DND-41 (cell line): ENCODE measurements around the gene RGL3.
"Not testable (repeated sequence)": the region's sequence is repeated elsewhere in the genome, so short reads cannot be mapped to it uniquely, and the experiment has no call there.

Experiments used
- EZH2 ChIP-seq: IDR thresholded peaks from 3 replicates; pipeline ENCODE4 v1.6.1; 2012; ENCODE audit warnings: borderline replicate concordance, low read depth, mild to moderate bottlenecking, moderate library complexity, low read length, inconsistent platforms; ENCODE audit not compliant: severe bottlenecking
- TF ChIP-seq, protein P1 (sequence below): IDR thresholded peaks from 2 replicates; pipeline ENCODE4 v1.5.1; 2012; ENCODE audit warnings: borderline replicate concordance, low read length, moderate library complexity, mild to moderate bottlenecking; ENCODE audit not compliant: poor library complexity, severe bottlenecking; ENCODE audit errors: extremely low read depth

DNA sequence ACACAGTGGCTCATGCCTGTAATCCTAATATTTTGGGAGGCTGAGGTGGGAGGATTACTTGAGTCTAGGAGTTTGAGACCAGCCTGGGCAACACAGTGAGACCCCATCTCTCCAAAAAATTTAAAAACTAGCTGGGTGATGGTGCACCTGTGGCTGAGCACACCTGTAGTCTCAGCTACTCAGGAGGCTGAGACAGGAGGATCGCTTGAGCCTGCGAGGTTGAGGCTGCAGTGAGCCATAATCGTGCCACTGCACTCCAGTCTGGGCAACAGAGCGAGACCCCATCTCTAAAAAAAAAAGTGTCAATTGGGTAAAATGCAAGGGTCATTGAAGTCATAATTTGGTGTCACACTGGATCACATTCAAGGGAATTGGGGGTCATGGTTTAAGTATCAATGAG, 65.0 kb downstream of the RGL3 start:
- TF ChIP-seq EZH2, result not testable (repeated sequence)
- TF ChIP-seq, protein P1, sequence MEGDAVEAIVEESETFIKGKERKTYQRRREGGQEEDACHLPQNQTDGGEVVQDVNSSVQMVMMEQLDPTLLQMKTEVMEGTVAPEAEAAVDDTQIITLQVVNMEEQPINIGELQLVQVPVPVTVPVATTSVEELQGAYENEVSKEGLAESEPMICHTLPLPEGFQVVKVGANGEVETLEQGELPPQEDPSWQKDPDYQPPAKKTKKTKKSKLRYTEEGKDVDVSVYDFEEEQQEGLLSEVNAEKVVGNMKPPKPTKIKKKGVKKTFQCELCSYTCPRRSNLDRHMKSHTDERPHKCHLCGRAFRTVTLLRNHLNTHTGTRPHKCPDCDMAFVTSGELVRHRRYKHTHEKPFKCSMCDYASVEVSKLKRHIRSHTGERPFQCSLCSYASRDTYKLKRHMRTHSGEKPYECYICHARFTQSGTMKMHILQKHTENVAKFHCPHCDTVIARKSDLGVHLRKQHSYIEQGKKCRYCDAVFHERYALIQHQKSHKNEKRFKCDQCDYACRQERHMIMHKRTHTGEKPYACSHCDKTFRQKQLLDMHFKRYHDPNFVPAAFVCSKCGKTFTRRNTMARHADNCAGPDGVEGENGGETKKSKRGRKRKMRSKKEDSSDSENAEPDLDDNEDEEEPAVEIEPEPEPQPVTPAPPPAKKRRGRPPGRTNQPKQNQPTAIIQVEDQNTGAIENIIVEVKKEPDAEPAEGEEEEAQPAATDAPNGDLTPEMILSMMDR, result not testable (repeated sequence)
